ENCODE measurements around the gene CGREF1. TPM values are rescaled to one million over a fixed set of nuclear protein-coding genes. Genes with fewer than 3 reads are reported as not detected.
A peak's percentile ranks its signal among the peaks of the same experiment; 100 is the strongest.

CGREF1 gene
- total RNA-seq, 1 donor from 2014 or later, result 2.2 TPM

DNA sequence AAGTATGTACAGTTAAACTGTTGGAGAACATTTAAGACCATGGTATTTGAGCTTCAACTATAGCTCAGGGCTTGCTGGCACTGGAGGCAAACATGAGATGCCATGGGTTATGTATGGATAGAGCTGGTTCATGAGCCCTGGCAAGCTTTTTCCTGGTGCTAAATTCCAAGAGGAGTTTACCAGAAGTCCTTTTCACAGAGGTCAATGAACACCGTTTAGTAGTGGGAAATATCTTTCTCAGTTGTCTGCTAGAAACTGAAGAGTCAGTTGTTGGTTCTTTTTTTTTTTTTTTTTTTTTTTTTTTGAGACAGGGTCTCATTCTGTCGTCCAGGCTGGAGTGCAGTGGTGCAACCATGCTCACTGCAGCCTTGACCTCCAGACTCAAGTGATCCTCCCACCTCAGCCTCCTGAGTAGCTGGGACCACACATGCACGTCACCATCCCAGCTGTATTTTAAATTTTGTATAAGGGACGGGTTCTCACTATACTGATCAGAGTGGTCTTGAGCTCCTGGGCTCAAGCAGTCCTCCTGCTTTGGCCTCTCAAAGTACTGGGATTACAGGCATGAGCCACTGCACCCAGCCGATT lies 31.0 kb downstream of the CGREF1 start:
- peaks cover 31% of the 10 kb centered on the region for H3K4me1 ChIP-seq
- no peak overlapping the region for H3K4me3 ChIP-seq
- H3K27ac ChIP-seq, result no peak overlapping the region
- no peaks in the 10 kb centered on the region for H3K36me3 ChIP-seq
- intact Hi-C loops (cut with DNase I), result loop anchor here (2.0 to 10.0 kb wide), 3 partner anchors 37 to 126 kb away; partner anchors contain the start of genes AGBL5 and TMEM214
- DNase-seq (ENCODE audit: extremely low spot score in 2 of 2), result no peak
- no peaks in the 10 kb centered on the region for H3K9me3 ChIP-seq
- TF ChIP-seq POLR2A (IDR thresholded peaks at IDR 0.05), result no peak
- no peak for TF ChIP-seq POLR2AphosphoS5 (IDR thresholded peaks at IDR 0.05; ENCODE audit: insufficient read depth in 1 of 2, low read depth in 1 of 2)
- TF ChIP-seq, protein P1, sequence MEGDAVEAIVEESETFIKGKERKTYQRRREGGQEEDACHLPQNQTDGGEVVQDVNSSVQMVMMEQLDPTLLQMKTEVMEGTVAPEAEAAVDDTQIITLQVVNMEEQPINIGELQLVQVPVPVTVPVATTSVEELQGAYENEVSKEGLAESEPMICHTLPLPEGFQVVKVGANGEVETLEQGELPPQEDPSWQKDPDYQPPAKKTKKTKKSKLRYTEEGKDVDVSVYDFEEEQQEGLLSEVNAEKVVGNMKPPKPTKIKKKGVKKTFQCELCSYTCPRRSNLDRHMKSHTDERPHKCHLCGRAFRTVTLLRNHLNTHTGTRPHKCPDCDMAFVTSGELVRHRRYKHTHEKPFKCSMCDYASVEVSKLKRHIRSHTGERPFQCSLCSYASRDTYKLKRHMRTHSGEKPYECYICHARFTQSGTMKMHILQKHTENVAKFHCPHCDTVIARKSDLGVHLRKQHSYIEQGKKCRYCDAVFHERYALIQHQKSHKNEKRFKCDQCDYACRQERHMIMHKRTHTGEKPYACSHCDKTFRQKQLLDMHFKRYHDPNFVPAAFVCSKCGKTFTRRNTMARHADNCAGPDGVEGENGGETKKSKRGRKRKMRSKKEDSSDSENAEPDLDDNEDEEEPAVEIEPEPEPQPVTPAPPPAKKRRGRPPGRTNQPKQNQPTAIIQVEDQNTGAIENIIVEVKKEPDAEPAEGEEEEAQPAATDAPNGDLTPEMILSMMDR (IDR thresholded peaks at IDR 0.05), result no peak
- no peaks in the 10 kb centered on the region for H3K27me3 ChIP-seq

GRCh38 chr2:27086724-27087593 lies 32.0 kb downstream of the CGREF1 start, which contains the start of gene KHK:
TSS of gene KHK (plus strand) at chr2:27086772. CDS start at chr2:27087260, 488 bp downstream.
- intact Hi-C loops (cut with DNase I), result loop anchor here (2.0 to 10.0 kb wide), 3 partner anchors 36 to 125 kb away; partner anchors contain the start of genes AGBL5 and TMEM214
- H3K36me3 ChIP-seq, result no peaks in the 10 kb centered on the region
- TF ChIP-seq, protein P1 (IDR thresholded peaks at IDR 0.05), result no peak
- TF ChIP-seq POLR2AphosphoS5 (IDR thresholded peaks at IDR 0.05; ENCODE audit: insufficient read depth in 1 of 2, low read depth in 1 of 2) (no peak), POLR2A (IDR thresholded peaks at IDR 0.05) (no peak)
- H3K4me3 ChIP-seq, result peak within 1 kb of the TSS; percentile 58 to 68
- H3K4me1 ChIP-seq, result peaks cover 40% of the 10 kb centered on the region
- H3K27ac ChIP-seq, result peak within 1 kb of the TSS; percentile 83
- no peaks in the 10 kb centered on the region for H3K9me3 ChIP-seq
- no peak for DNase-seq (ENCODE audit: extremely low spot score in 2 of 2)
- H3K27me3 ChIP-seq, result no peaks in the 10 kb centered on the region

GRCh38 chr2:27086090-27086723 lies 32.7 kb downstream of the CGREF1 start:
- peak overlapping the region; percentile 58 to 68 for H3K4me3 ChIP-seq
- no peaks in the 10 kb centered on the region for H3K9me3 ChIP-seq
- H3K27ac ChIP-seq, result peak overlapping the region; percentile 83
- peak in 1 of 2 donors; percentile 55 for TF ChIP-seq POLR2AphosphoS5 (IDR thresholded peaks at IDR 0.05; ENCODE audit: insufficient read depth in 1 of 2, low read depth in 1 of 2)
- TF ChIP-seq, protein P1 (IDR thresholded peaks at IDR 0.05), result peak; percentile 86 to 93 (median 89)
- TF ChIP-seq POLR2A (IDR thresholded peaks at IDR 0.05), result peak in 1 of 2 donors; percentile 50
- no peaks in the 10 kb centered on the region for H3K27me3 ChIP-seq
- intact Hi-C loops (cut with DNase I), result loop anchor here (2.0 to 10.0 kb wide), 3 partner anchors 35 to 124 kb away; partner anchors contain the start of genes AGBL5 and TMEM214
- no peaks in the 10 kb centered on the region for H3K36me3 ChIP-seq
- no peak for DNase-seq (ENCODE audit: extremely low spot score in 2 of 2)
- H3K4me1 ChIP-seq, result peaks cover 48% of the 10 kb centered on the region

DNA sequence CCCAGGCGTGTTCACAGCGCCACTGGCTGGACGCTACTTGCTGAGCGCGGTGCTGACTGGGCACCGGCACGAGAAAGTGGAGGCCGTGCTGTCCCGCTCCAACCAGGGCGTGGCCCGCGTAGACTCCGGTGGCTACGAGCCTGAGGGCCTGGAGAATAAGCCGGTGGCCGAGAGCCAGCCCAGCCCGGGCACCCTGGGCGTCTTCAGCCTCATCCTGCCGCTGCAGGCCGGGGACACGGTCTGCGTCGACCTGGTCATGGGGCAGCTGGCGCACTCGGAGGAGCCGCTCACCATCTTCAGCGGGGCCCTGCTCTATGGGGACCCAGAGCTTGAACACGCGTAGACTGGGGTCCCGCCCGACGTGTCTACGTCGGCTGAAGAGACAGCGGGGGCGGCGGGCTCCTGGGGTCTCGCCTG lies 33.2 kb downstream of the CGREF1 start:
- no peak for DNase-seq (ENCODE audit: extremely low spot score in 2 of 2)
- TF ChIP-seq POLR2A (IDR thresholded peaks at IDR 0.05) (no peak), POLR2AphosphoS5 (IDR thresholded peaks at IDR 0.05; ENCODE audit: insufficient read depth in 1 of 2, low read depth in 1 of 2) (peak; percentile 30 to 66)
- TF ChIP-seq, protein P1 (IDR thresholded peaks at IDR 0.05), result peak in 2 of 3 experiments; percentile 21 to 27
- peak overlapping the region; percentile 83 for H3K27ac ChIP-seq
- H3K36me3 ChIP-seq, result no peaks in the 10 kb centered on the region
- H3K4me3 ChIP-seq, result peak overlapping the region; percentile 58 to 68
- H3K27me3 ChIP-seq, result no peaks in the 10 kb centered on the region
- H3K9me3 ChIP-seq, result no peaks in the 10 kb centered on the region
- intact Hi-C loops (cut with DNase I), result loop anchor here (2.0 to 10.0 kb wide), 3 partner anchors 35 to 123 kb away; partner anchors contain the start of genes AGBL5 and TMEM214
- peaks cover 53% of the 10 kb centered on the region for H3K4me1 ChIP-seq
